NCI-H2107 (cell line): Measurements from ENCODE around the gene TPGS1.

Experiments
- DNase-seq: peaks from one replicate; lab custom pipeline; 2025; lab: John Stamatoyannopoulos, UW

TPGS1 gene

GRCh38 chr19:519449-519865, 12.2 kb downstream of the TPGS1 start:
- DNase-seq, result no peak

- DNase-seq, result no peak
These were observed 15.4 kb downstream of the TPGS1 start for GRCh38 chr19:522726-523125.

DNA sequence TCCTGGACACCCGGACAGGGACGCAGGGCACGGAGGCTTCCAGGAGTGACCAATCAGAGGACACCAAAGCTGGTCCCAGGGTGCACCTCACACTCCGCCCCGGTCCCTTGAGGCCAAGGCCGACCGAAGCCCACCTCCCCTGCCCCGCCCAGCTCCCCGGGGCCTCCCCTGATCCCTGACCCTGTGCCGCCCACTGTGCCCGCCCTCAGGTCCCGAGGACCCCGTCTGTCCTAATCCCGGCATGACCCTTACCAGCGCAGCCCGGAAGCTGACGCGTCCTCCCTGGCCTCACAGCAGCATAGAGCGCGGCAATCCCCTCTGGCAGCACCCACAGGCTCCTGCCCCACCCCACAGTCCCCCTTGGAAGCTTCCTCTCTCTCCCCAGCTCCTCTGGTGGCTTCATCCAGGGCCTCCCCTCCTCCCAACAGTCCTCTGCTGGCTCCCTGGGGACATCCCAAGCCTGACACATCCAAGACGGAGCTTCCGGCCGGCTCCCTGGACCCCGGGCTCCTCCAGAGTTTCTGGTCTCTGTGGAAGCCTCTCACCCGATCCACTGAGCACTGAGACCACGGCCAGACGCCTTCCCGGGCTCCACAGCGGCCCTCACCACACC, 16.9 kb downstream of the TPGS1 start:
- DNase-seq, result no peak

- DNase-seq, result no peak
These were observed 17.7 kb downstream of the TPGS1 start for GRCh38 chr19:525029-525428.

DNA sequence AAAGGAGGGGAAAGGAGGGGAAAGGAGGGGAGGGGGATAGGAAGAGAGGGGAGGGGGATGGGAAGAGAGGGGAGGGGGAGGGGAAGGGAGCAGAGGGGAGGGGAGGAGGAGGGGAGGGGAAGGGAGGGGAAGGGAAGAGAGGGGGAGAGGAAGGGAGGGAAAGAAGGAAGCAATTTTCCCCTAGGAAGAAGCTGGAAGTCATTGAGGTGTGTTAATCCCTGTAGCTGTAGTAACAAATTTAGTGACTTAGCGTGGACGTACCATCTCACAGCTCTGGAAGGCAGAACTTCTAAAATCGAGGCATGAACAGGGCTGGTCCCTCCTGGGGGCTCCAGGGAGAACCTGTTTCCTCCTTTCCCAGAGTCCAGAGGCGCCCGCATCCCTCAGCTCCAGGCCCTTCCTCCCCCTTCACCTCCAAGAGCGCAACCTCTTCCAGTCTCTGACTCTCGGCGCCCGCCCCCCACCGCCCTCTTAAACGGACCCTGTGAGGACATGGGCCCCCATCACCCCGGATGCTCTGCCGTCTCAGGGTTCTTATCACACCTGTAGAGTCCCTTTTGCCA, 18.6 kb downstream of the TPGS1 start:
- no peak for DNase-seq

- DNase-seq, result no peak
These were observed 23.1 kb downstream of the TPGS1 start for GRCh38 chr19:530134-531008.

DNA sequence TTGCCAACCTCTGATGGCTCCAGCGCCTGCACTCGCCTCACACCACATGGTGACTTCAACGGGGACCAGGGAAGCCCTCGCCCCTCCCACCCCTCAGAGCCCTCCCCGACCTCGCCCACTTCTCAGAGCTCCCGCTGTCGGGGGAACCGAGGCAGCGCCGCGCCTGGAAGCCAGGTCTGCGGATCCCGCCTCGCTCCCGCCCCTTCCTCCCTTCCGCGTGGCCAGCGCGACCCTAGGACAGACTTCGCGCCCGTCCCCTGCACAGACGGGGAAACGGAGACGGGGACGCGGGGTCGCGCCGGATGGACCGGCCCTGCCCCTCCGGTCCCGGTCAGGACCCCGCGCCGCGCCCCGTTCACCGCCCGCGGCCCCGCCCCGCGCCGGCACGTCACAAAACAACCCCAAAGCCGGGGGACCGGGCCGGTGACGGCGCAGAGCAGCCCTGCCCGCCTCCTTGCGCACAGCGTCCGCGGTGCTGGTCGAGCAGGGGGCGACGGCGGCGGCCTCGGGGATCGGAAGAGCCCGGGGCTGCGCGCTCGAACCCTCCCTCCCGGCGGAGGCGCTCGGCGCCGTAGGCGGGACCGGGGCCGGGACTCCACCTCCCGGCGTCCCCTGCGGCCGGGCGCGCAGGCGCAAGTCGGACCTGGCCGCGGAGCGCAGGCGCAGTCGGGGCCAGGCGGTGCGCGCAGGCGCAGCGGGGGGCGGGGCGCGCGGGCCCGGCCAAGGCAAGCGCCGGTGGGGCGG, 23.9 kb downstream of the TPGS1 start:
- peak; percentile 66 for DNase-seq

- no peak for DNase-seq
These were observed 24.7 kb downstream of the TPGS1 start, which contains the start of gene CDC34 for GRCh38 chr19:531753-532560. Gene CDC34, plus strand, starts transcription at chr19:531760. Its CDS starts 172 bp downstream, at chr19:531932.

DNA sequence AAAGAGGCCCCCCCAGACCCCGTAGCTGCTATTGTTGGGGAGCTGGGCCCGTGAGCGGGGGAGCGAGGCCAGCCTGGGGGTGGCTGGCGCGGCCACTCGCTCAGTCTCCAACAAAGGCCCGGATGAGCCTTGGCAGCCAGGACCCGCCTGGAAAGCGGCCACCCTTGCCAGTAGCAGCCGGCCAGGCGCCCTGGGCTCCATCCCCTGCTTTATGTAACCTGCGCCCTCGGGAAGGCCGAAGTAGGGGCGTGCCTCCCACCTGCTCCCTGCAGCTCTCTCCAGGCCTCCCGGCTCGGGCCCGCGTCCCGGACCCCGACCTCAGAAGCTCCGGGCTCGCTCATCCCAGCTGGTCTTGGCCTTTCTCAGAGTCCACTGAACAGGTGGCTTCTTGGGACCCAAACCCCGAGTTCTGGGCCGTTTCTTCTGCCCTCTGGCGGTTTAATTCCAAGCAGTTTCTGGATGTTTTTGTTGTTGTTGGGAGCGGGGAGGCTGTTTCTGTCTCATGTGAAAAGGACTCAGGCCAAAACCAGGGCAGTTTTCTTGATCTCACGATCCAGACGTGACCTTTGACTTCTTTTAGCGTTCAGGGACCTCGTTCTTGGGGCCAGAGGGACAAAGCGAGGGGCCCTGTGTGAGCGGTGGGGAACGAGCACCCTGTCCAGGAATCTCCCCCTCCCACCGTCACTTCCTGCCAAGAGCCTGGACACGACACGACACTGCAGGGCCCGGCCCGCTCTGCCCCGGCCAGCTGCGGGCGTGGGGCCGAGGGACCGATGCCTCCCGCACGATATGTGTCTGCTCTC, 25.5 kb downstream of the TPGS1 start:
- no peak for DNase-seq

GRCh38 chr19:533364-534058, 26.2 kb downstream of the TPGS1 start:
- no peak for DNase-seq

DNA sequence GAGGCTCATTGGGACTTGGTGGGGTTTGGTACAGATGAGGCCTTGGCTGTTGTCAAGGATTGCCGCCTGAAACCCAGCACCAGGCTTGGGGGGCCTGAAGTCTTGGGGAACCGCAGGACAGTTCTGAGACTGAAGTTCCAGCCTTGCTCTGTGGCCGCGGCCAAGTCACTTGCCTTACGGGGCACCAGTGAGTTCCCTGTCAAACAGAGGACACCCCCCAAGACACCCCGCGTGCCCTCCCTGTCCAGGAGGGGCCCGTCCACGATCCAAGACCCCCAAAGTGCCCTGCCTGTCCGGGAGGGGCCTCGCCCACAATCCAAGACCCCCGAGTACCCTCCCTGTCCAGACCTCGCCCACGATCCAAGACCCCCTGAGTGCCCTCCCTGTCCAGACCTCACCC, 26.8 kb downstream of the TPGS1 start:
- no peak for DNase-seq

DNA sequence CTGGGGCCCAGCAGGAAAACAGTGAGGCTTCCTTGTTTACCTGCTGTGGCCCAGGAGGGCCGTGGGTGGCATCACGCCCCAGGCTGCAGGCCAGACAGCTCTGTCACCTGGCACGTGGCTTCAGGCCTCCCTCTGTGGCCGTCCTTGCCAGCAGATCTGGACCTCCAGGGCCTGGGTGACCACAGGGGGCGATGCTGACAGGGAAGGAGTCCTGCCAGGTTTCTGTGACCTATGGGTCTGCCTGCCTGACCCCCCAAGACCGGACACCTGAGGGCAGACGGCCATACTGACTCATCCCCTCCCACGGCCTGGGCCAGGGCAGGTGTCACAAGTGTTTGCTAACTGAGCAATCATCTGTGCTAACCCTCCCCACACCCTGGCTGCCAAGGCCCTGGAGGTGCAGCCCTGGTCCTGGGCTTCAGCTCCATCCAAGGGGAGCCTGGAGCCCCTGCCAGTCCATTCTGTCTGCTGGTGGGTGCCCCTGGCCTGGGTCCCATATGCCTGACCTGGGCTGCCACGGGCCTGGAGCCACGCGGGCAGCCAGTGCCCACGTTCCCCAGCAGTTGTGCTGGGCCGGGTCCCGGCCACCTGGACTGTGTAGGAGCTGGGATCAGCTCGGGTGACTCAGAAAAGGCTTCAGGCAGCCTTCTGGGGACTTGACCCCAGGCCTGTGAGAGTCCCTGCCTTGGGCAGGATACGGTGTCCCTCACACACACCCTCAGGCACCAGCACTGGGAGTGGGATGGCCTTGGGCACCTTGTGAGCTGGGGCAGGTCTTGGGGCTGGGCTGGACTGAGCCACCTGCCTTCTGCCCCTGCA, 27.9 kb downstream of the TPGS1 start:
- DNase-seq, result no peak

DNA sequence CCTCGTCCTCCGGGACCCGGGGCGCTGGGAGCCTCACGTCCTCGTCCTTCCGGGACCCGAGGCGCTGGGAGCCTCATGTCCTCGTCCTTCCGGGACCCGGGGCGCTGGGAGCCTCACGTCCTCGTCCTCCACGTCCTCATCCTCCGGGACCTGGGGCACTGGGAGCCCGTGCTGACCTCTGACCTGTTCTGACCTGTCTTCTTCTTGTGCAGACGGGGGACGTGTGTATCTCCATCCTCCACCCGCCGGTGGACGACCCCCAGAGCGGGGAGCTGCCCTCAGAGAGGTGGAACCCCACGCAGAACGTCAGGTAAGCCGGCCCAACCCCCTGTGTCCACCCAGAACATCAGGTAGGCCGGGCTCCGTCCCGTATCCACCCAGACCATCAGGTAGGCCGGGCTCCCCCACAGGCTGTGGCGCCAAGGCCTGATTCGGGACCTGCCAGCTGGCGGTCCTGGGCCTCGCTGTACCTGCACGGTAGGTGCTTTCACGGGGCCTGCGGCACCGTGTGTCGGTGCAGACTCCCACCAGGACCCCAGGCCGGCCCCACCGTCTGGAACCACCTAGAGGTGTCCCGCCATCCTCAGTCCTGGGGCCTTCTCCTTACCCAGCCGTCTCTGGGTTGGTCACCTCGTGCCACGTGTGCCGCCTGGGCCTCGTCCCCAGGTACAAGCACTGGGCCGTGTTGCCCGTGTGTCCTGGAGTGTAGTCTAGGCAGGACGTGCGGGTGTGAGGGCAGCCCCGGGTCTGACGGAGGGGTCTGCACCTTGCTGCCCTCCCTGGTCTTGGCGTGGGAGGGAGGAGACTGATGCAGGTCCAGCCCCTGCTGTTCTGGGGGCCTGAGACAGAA, 29.0 kb downstream of the TPGS1 start:
- DNase-seq, result no peak

- DNase-seq, result no peak
These were observed 29.6 kb downstream of the TPGS1 start for GRCh38 chr19:536881-537404.

- no peak for DNase-seq
These were observed 31.5 kb downstream of the TPGS1 start for GRCh38 chr19:538641-539428.

GRCh38 chr19:539429-540030, 32.2 kb downstream of the TPGS1 start:
- DNase-seq, result no peak
